AG09319 (cell line): ENCODE measurements around the gene DYNLT5.
"Not testable (repeated sequence)": the region's sequence is repeated elsewhere in the genome, so short reads cannot be mapped to it uniquely, and the experiment has no call there.

Experiments
- DNase-seq: peaks from one replicate; pipeline ENCODE4 v3.0.0-alpha.2; 2010; ENCODE audit warnings: low read depth; ENCODE audit errors: extremely low read depth
- CTCF ChIP-seq: IDR thresholded peaks from 2 replicates; pipeline ENCODE4 v1.5.1; 2011; ENCODE audit warnings: low read depth, mild to moderate bottlenecking, inconsistent platforms, low read length, moderate library complexity

The DYNLT5 gene

DNA sequence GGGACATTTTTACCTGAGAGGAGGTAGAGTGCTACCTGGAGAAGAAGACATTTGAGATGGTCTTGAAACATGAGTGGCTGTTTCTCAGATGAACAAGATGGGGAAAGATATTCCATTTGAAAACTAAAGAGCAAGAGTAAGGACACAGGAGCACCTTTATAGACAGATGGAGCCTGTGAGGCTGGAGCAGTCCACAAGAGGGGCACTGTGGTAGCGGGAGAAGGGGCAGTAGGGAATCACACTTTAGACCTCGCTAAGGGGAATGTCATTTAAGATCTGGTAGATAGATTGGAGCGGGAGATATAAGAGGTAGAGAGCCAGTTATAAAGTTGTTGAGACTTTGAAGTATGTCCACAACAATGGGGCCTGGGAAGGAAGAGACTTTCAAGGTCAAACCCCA is 23.4 kb downstream of the DYNLT5 start:
- no peak for DNase-seq
- TF ChIP-seq CTCF: no peak

GRCh38 chr1:66777831-66778230 is 25.6 kb downstream of the DYNLT5 start:
- DNase-seq: no peak
- TF ChIP-seq CTCF: no peak

DNA sequence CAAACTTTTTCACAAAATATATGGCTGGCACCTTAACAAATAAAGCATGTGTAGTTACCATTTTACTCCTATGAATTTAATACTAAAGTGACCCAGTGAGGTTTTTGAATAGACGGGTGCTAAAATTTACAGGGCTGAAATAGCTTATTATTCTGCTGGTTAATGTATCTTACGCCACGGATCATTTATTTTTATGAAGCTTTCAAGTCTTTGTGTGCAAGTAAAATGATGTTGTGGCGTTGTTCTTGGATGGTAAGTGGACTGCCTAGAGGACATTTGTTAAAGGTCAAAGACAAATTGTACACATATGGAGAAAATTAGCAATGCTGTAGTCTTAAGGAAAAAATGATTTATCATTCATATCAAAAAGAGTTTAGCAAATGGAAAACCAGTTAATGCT is 26.0 kb downstream of the DYNLT5 start:
- DNase-seq: no peak

GRCh38 chr1:66778969-66779368 is 26.7 kb downstream of the DYNLT5 start:
- DNase-seq: no peak
- no peak for TF ChIP-seq CTCF

More for the DNA sequence above, 26.0 kb downstream of the DYNLT5 start:
- TF ChIP-seq CTCF: no peak

GRCh38 chr1:66779475-66780078 is 27.3 kb downstream of the DYNLT5 start:
- DNase-seq: no peak
- TF ChIP-seq CTCF: no peak

DNA sequence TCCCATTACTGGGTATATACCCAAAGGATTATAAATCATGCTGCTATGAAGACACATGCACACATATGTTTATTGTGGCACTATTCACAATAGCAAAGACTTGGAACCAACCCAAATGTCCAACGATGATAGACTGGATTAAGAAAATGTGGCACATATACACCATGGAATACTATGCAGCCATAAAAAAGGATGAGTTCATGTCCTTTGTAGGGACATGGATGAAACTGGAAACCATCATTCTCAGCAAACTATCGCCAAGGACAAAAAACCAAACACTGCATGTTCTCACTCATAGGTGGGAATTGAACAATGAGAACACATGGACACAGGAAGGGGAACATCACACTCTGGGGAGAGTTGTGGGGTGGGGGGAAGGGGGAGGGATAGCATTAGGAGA is 33.5 kb downstream of the DYNLT5 start:
- not testable (repeated sequence) for DNase-seq

- no peak for TF ChIP-seq CTCF
- DNase-seq: no peak
These were observed 35.4 kb downstream of the DYNLT5 start for GRCh38 chr1:66787641-66788040.

GRCh38 chr1:66788231-66788939 is 36.1 kb downstream of the DYNLT5 start:
- no peak for DNase-seq
- no peak for TF ChIP-seq CTCF
